Measurements from ENCODE around the gene PRIM1.
"Not testable (repeated sequence)": the region's sequence is repeated elsewhere in the genome, so short reads cannot be mapped to it uniquely, and the experiment has no call there.

The PRIM1 gene

GRCh38 chr12:56704522-56704921 is 47.6 kb downstream of the PRIM1 start:
- not testable (repeated sequence) for H3K4me1 ChIP-seq (ENCODE audit: control insufficient read depth, insufficient read depth, low read length); H3K27me3 ChIP-seq (ENCODE audit: control insufficient read depth, insufficient read depth, low read length, poor library complexity, severe bottlenecking); H3K36me3 ChIP-seq (ENCODE audit: control insufficient read depth, insufficient read depth, low read length); H3K27ac ChIP-seq (ENCODE audit: insufficient read depth, low read depth, low read length, poor library complexity, severe bottlenecking); H3K4me3 ChIP-seq (ENCODE audit: insufficient read depth, low read depth, low read length); H3K9me3 ChIP-seq (ENCODE audit: control insufficient read depth, low read length)
- 92 to 94% methylated on average over 5 of the region's 5 CpGs for WGBS, 2 experiments

GRCh38 chr12:56699020-56699661 is 53.0 kb downstream of the PRIM1 start:
- Histone ChIP-seq H3K9me3 (ENCODE audit: control insufficient read depth, low read length) (no peaks in the 10 kb centered on the region), H3K4me1 (ENCODE audit: control insufficient read depth, insufficient read depth, low read length) (peaks cover 4% of the 10 kb centered on the region), H3K4me3 (ENCODE audit: insufficient read depth, low read depth, low read length) (no peak overlapping the region), H3K36me3 (ENCODE audit: control insufficient read depth, insufficient read depth, low read length) (no peaks in the 10 kb centered on the region), H3K27ac (ENCODE audit: insufficient read depth, low read depth, low read length, poor library complexity, severe bottlenecking) (no peak overlapping the region), H3K27me3 (ENCODE audit: control insufficient read depth, insufficient read depth, low read length, poor library complexity, severe bottlenecking) (no peaks in the 10 kb centered on the region)
- 75 to 85% methylated on average over 3 of the region's 3 CpGs for WGBS, 2 experiments

- no peaks in the 10 kb centered on the region for H3K9me3 ChIP-seq (ENCODE audit: control insufficient read depth, low read length)
- H3K27ac ChIP-seq (ENCODE audit: insufficient read depth, low read depth, low read length, poor library complexity, severe bottlenecking) = no peak overlapping the region
- no peaks in the 10 kb centered on the region for H3K27me3 ChIP-seq (ENCODE audit: control insufficient read depth, insufficient read depth, low read length, poor library complexity, severe bottlenecking)
- peaks cover 4% of the 10 kb centered on the region for H3K4me1 ChIP-seq (ENCODE audit: control insufficient read depth, insufficient read depth, low read length)
- WGBS, 2 experiments = 85 to 87% methylated on average over 2 of the region's 2 CpGs
- H3K36me3 ChIP-seq (ENCODE audit: control insufficient read depth, insufficient read depth, low read length) = no peaks in the 10 kb centered on the region
- H3K4me3 ChIP-seq (ENCODE audit: insufficient read depth, low read depth, low read length) = no peak overlapping the region
These were observed 56.6 kb downstream of the PRIM1 start for GRCh38 chr12:56695327-56696101.

GRCh38 chr12:56694161-56694560 is 58.0 kb downstream of the PRIM1 start:
- H3K4me1 ChIP-seq (ENCODE audit: control insufficient read depth, insufficient read depth, low read length) = peaks cover 4% of the 10 kb centered on the region
- no peak overlapping the region for H3K4me3 ChIP-seq (ENCODE audit: insufficient read depth, low read depth, low read length)
- no peaks in the 10 kb centered on the region for H3K27me3 ChIP-seq (ENCODE audit: control insufficient read depth, insufficient read depth, low read length, poor library complexity, severe bottlenecking)
- no peaks in the 10 kb centered on the region for H3K9me3 ChIP-seq (ENCODE audit: control insufficient read depth, low read length)
- H3K27ac ChIP-seq (ENCODE audit: insufficient read depth, low read depth, low read length, poor library complexity, severe bottlenecking) = no peak overlapping the region
- no peaks in the 10 kb centered on the region for H3K36me3 ChIP-seq (ENCODE audit: control insufficient read depth, insufficient read depth, low read length)
- 86 to 91% methylated on average over 5 of the region's 5 CpGs for WGBS, 2 experiments

- 3% methylated on average over 7 of the region's 7 CpGs for WGBS, 2 experiments
- no peaks in the 10 kb centered on the region for H3K9me3 ChIP-seq (ENCODE audit: control insufficient read depth, low read length)
- H3K27ac ChIP-seq (ENCODE audit: insufficient read depth, low read depth, low read length, poor library complexity, severe bottlenecking) = peak overlapping the region; percentile 99
- H3K36me3 ChIP-seq (ENCODE audit: control insufficient read depth, insufficient read depth, low read length) = peaks cover 3% of the 10 kb centered on the region
- H3K4me1 ChIP-seq (ENCODE audit: control insufficient read depth, insufficient read depth, low read length) = no peaks in the 10 kb centered on the region
- H3K4me3 ChIP-seq (ENCODE audit: insufficient read depth, low read depth, low read length) = peak overlapping the region; percentile 94
- no peaks in the 10 kb centered on the region for H3K27me3 ChIP-seq (ENCODE audit: control insufficient read depth, insufficient read depth, low read length, poor library complexity, severe bottlenecking)
These were observed 63.3 kb downstream of the PRIM1 start for GRCh38 chr12:56688846-56689109.

- WGBS, 2 experiments = 0 to 1% methylated on average over 64 of the region's 64 CpGs
- Histone ChIP-seq H3K27me3 (ENCODE audit: control insufficient read depth, insufficient read depth, low read length, poor library complexity, severe bottlenecking) (no peaks in the 10 kb centered on the region), H3K27ac (ENCODE audit: insufficient read depth, low read depth, low read length, poor library complexity, severe bottlenecking) (peak within 1 kb of the TSS; percentile 99), H3K4me1 (ENCODE audit: control insufficient read depth, insufficient read depth, low read length) (no peaks in the 10 kb centered on the region), H3K36me3 (ENCODE audit: control insufficient read depth, insufficient read depth, low read length) (peaks cover 3% of the 10 kb centered on the region), H3K4me3 (ENCODE audit: insufficient read depth, low read depth, low read length) (peak within 1 kb of the TSS; percentile 94), H3K9me3 (ENCODE audit: control insufficient read depth, low read length) (no peaks in the 10 kb centered on the region)
These were observed 63.8 kb downstream of the PRIM1 start, which contains the start of gene PTGES3 for GRCh38 chr12:56688129-56688845. Gene PTGES3, minus strand, starts transcription at chr12:56688284. Its CDS starts 285 bp downstream, at chr12:56687999.

GRCh38 chr12:56687223-56688128 is 64.6 kb downstream of the PRIM1 start:
- peak overlapping the region; percentile 99 for H3K27ac ChIP-seq (ENCODE audit: insufficient read depth, low read depth, low read length, poor library complexity, severe bottlenecking)
- WGBS, 2 experiments = 0% methylated on average over 62 of the region's 62 CpGs
- H3K36me3 ChIP-seq (ENCODE audit: control insufficient read depth, insufficient read depth, low read length) = peaks cover 3% of the 10 kb centered on the region
- H3K4me3 ChIP-seq (ENCODE audit: insufficient read depth, low read depth, low read length) = peak overlapping the region; percentile 94
- H3K9me3 ChIP-seq (ENCODE audit: control insufficient read depth, low read length) = no peaks in the 10 kb centered on the region
- H3K4me1 ChIP-seq (ENCODE audit: control insufficient read depth, insufficient read depth, low read length) = no peaks in the 10 kb centered on the region
- no peaks in the 10 kb centered on the region for H3K27me3 ChIP-seq (ENCODE audit: control insufficient read depth, insufficient read depth, low read length, poor library complexity, severe bottlenecking)

GRCh38 chr12:56684745-56685359 is 67.3 kb downstream of the PRIM1 start:
- Histone ChIP-seq H3K4me3 (ENCODE audit: insufficient read depth, low read depth, low read length) (no peak overlapping the region), H3K27ac (ENCODE audit: insufficient read depth, low read depth, low read length, poor library complexity, severe bottlenecking) (no peak overlapping the region), H3K36me3 (ENCODE audit: control insufficient read depth, insufficient read depth, low read length) (peaks cover 13% of the 10 kb centered on the region), H3K27me3 (ENCODE audit: control insufficient read depth, insufficient read depth, low read length, poor library complexity, severe bottlenecking) (no peaks in the 10 kb centered on the region), H3K9me3 (ENCODE audit: control insufficient read depth, low read length) (no peaks in the 10 kb centered on the region), H3K4me1 (ENCODE audit: control insufficient read depth, insufficient read depth, low read length) (no peaks in the 10 kb centered on the region)
- 78 to 89% methylated on average over 6 to 8 of the region's 8 CpGs for WGBS, 2 experiments

- Histone ChIP-seq H3K9me3 (ENCODE audit: control insufficient read depth, low read length) (no peaks in the 10 kb centered on the region), H3K4me3 (ENCODE audit: insufficient read depth, low read depth, low read length) (no peak overlapping the region), H3K4me1 (ENCODE audit: control insufficient read depth, insufficient read depth, low read length) (no peaks in the 10 kb centered on the region), H3K36me3 (ENCODE audit: control insufficient read depth, insufficient read depth, low read length) (peaks cover 13% of the 10 kb centered on the region), H3K27me3 (ENCODE audit: control insufficient read depth, insufficient read depth, low read length, poor library complexity, severe bottlenecking) (no peaks in the 10 kb centered on the region), H3K27ac (ENCODE audit: insufficient read depth, low read depth, low read length, poor library complexity, severe bottlenecking) (no peak overlapping the region)
- 94 to 96% methylated on average over 6 of the region's 6 CpGs for WGBS, 2 experiments
These were observed 69.8 kb downstream of the PRIM1 start for GRCh38 chr12:56682323-56682722.
